A549 (cell line): Measurements from ENCODE around the gene ZFPL1. TPM values are rescaled to one million over a fixed set of nuclear protein-coding genes. Genes with fewer than 3 reads are reported as not detected.

Experiments used
- ATAC-seq, 2 experiments: fragments of 200-7000 bp in 1 of 2; fragments of >200 bp in 1 of 2; cut with Nextera tagmentation in 1 of 2; cut with Tn5 transposase in 1 of 2; 3 replicates each; pipeline versions ENCODE4 v1.8.0 to v1.9.1; 2018 to 2020; ENCODE audit warnings: mild to moderate bottlenecking in 1 of 2, moderate library complexity in 1 of 2
- CTCF ChIA-PET: fragments of 300-600 bp; sonication (Branson Sonifier 250); formaldehyde crosslinking; extraction: SDS; loops from one replicate; lab custom pipeline; 2021; ENCODE audit warnings: antibody characterized with exemption, inconsistent platforms; lab: Yijun Ruan, JAX
- POLR2A ChIA-PET: fragments of 350-600 bp; formaldehyde crosslinking; extraction: SDS; loops from one replicate; lab custom pipeline; 2021; ENCODE audit warnings: antibody characterized with exemption, inconsistent platforms; lab: Yijun Ruan, JAX
- DNase-seq, 2 experiments: peaks; one replicate each; pipeline versions ENCODE4 v3.0.0 to v3.0.0-alpha.2; 2011 to 2016; ENCODE audit warnings: low read depth in 1 of 2, low spot score in 1 of 2
- FAIRE-seq: peaks from 2 replicates; lab custom pipeline; 2011; peaks lifted over from hg19 to GRCh38; lab: Jason Lieb, UNC
- H3K27ac ChIP-seq, 2 experiments: fragments of >200 bp; sonication (Bioruptor Twin); formaldehyde crosslinking; 3 replicates each; pipeline ENCODE4 v1.5.1; 2016 to 2017
- H3K4me1 ChIP-seq: fragments of >200 bp; sonication (Bioruptor Twin); formaldehyde crosslinking; 3 replicates; pipeline ENCODE4 v1.6.1; 2016
- H3K4me2 ChIP-seq: fragments of >200 bp; sonication (Bioruptor Twin); formaldehyde crosslinking; 3 replicates; pipeline ENCODE4 v1.6.1; 2016
- H3K4me3 ChIP-seq: fragments of >200 bp; sonication (Bioruptor Twin); formaldehyde crosslinking; 3 replicates; pipeline ENCODE4 v1.5.1; 2016
- H3K9me3 ChIP-seq: fragments of >200 bp; sonication (Bioruptor Twin); formaldehyde crosslinking; 3 replicates; pipeline ENCODE4 v1.6.1; 2016
- BCL3 ChIP-seq: fragments of >200 bp; sonication (Bioruptor Twin); formaldehyde crosslinking; IDR thresholded peaks from 3 replicates; pipeline ENCODE4 v1.6.1; 2016
- BHLHE40 ChIP-seq: IDR thresholded peaks from 2 replicates; pipeline ENCODE4 v1.6.1; 2012; ENCODE audit warnings: low read depth, low read length, inconsistent platforms
- CBX2 ChIP-seq: fragments of 200-600 bp; sonication (generic); IDR thresholded peaks from 2 replicates; pipeline ENCODE4 v1.6.1; 2016; ENCODE audit warnings: low read depth, mild to moderate bottlenecking, borderline replicate concordance
- CHD4 ChIP-seq: fragments of 200-600 bp; sonication (generic); IDR thresholded peaks from 2 replicates; pipeline ENCODE4 v1.6.1; 2016; ENCODE audit warnings: antibody characterized with exemption, mild to moderate bottlenecking, borderline replicate concordance
- CTCF ChIP-seq: fragments of >200 bp; sonication (Bioruptor Twin); formaldehyde crosslinking; IDR thresholded peaks from 3 replicates; pipeline ENCODE4 v1.5.1; 2016
- E2F6 ChIP-seq: IDR thresholded peaks from 2 replicates; pipeline ENCODE4 v1.6.1; 2012; ENCODE audit warnings: low read depth, borderline replicate concordance
- EHMT2 ChIP-seq: fragments of 200-600 bp; sonication (generic); IDR thresholded peaks from 2 replicates; pipeline ENCODE4 v1.6.1; 2016; ENCODE audit warnings: antibody characterized with exemption, low read depth, mild to moderate bottlenecking, moderate library complexity
- EP300 ChIP-seq, 2 experiments: fragments of >200 bp; sonication (Bioruptor Twin); formaldehyde crosslinking; IDR thresholded peaks; 2 replicates in 1 of 2; 3 replicates in 1 of 2; pipeline ENCODE4 v1.6.1; 2016 to 2017
- HMGXB4 ChIP-seq: fragments of 250-450 bp; sonication (Bioruptor Pico); IDR thresholded peaks from 2 replicates; pipeline ENCODE4 v1.5.0; 2021; ENCODE audit warnings: mild to moderate bottlenecking, moderate library complexity, borderline replicate concordance
- HOXB5 ChIP-seq: fragments of 250-450 bp; sonication (Bioruptor Pico); IDR thresholded peaks from 2 replicates; pipeline ENCODE4 v1.5.0; 2020; ENCODE audit warnings: mild to moderate bottlenecking, moderate library complexity
- JUN ChIP-seq, 2 experiments: fragments of >200 bp; sonication (Bioruptor Twin); formaldehyde crosslinking; IDR thresholded peaks; 2 replicates in 1 of 2; 3 replicates in 1 of 2; pipeline ENCODE4 v1.6.1; 2016 to 2017
- KDM1A ChIP-seq: fragments of 200-600 bp; sonication (generic); IDR thresholded peaks from 2 replicates; pipeline ENCODE4 v1.6.1; 2016; ENCODE audit warnings: low read depth, mild to moderate bottlenecking
- KDM5A ChIP-seq: fragments of 200-600 bp; sonication (generic); IDR thresholded peaks from 2 replicates; pipeline ENCODE4 v1.6.1; 2016; ENCODE audit warnings: antibody characterized with exemption, mild to moderate bottlenecking
- NPAS2 ChIP-seq: fragments of 250-450 bp; sonication (Bioruptor Pico); IDR thresholded peaks from 2 replicates; pipeline ENCODE4 v1.8.0; 2022; ENCODE audit warnings: mild to moderate bottlenecking, moderate library complexity, borderline replicate concordance
- RFX5 ChIP-seq: fragments of 450-650 bp; IDR thresholded peaks from 2 replicates; pipeline ENCODE4 v1.7.1; 2014; ENCODE audit warnings: antibody characterized with exemption, mild to moderate bottlenecking, moderate library complexity
- ZFP36 ChIP-seq: fragments of 450-650 bp; IDR thresholded peaks from 2 replicates; pipeline ENCODE4 v1.6.1; 2014; ENCODE audit warnings: borderline replicate concordance; ENCODE audit not compliant: partially characterized antibody
- WGBS: methylation state at CpG from one replicate; pipeline ENCODE4 v1.1.6; 2017; ENCODE audit errors: missing lambda C conversion rate; 5-methylcytosine and 5-hydroxymethylcytosine counted together
- polyA plus RNA-seq, 4 experiments: library from polyadenylated mRNA; depleted of rRNA in 3 of 4; stranded (reverse); fragments of >200 nt; fragmentation: RNase III in 1 of 4; extraction: RNeasy Plus Mini Kit Qiagen cat#74134 plus additional on column Dnase treatment in 1 of 4; gene quantifications; 2 replicates in 3 of 4; 3 replicates in 1 of 4; pipeline ENCODE4 v1.2.3, GENCODE V29; 2011 to 2017

The ZFPL1 gene
- polyA plus RNA-seq, 2 of the 4 experiments (the other 2 are of a cell fraction): 30.1 to 31.7 TPM

- CTCF ChIA-PET: interaction anchor here (2.3 to 9.2 kb wide), 3 partner anchors 10 to 81 kb away, joined by 7 to 153 read pairs (median 8); partner anchors contain the start of genes ARL2 and TM7SF2
Measured at GRCh38 chr11:65095427-65095826, 11.4 kb downstream of the ZFPL1 start.

GRCh38 chr11:65095974-65096806 is 12.2 kb downstream of the ZFPL1 start, which contains the start of gene VPS51:
VPS51 (plus strand) TSS chr11:65096214; CDS start chr11:65096251, 37 bp downstream.
- WGBS: 3% methylated on average over 22 of the region's 52 CpGs
- H3K27ac ChIP-seq: peak within 1 kb of the TSS; percentile 95 to 96
- H3K9me3 ChIP-seq: no peaks in the 10 kb centered on the region
- peak; percentile 94 to 95 for DNase-seq
- peak within 1 kb of the TSS; percentile 95 for H3K4me3 ChIP-seq
- no peak for FAIRE-seq
- H3K4me2 ChIP-seq: peak within 1 kb of the TSS; percentile 98
- ChIA-PET POLR2A (interaction anchor here (0.6 to 3.0 kb wide), 4 partner anchors 15 to 252 kb away, joined by 3 to 8 read pairs (median 3); partner anchors contain the start of genes CDC42BPG and TM7SF2), CTCF (interaction anchor here (1.0 to 9.2 kb wide), 6 partner anchors 9 to 82 kb away, joined by 3 to 153 read pairs (median 6); partner anchors contain the start of genes ARL2 and TM7SF2)
- ATAC-seq: peak; percentile 96 to 99
- H3K4me1 ChIP-seq: peaks cover 8% of the 10 kb centered on the region; the same call in 1 of the 3 replicates
- TF ChIP-seq HMGXB4 (CRISPR knock-in tag) (peak; percentile 79), HOXB5 (CRISPR knock-in tag) (peak; percentile 71; the same call in 1 of the 2 replicates), NPAS2 (no peak), RFX5 (peak; percentile 51; the same call in 1 of the 2 replicates), KDM5A (peak; percentile 63), EHMT2 (no peak), E2F6 (peak; percentile 56; the same call in 1 of the 2 replicates)

More at GRCh38 chr11:65095427-65095826, 11.4 kb downstream of the ZFPL1 start:
- Histone ChIP-seq H3K4me3 (no peak overlapping the region), H3K9me3 (no peaks in the 10 kb centered on the region), H3K4me1 (peaks cover 8% of the 10 kb centered on the region; the same call in 1 of the 3 replicates), H3K4me2 (peak overlapping the region; percentile 98), H3K27ac (peak overlapping the region; percentile 95 to 96; a peak in 4 of 6 replicates)
- POLR2A ChIA-PET: interaction anchor here (1.1 to 3.0 kb wide), 2 partner anchors 16 to 251 kb away, joined by 3 to 8 read pairs; partner anchors contain the start of genes CDC42BPG and TM7SF2
- DNase-seq (no peak), FAIRE-seq (no peak), ATAC-seq (no peak)
- 85% methylated on average over 21 of the region's 22 CpGs for WGBS
- TF ChIP-seq KDM1A (no peak), HMGXB4 (CRISPR knock-in tag) (no peak), JUN (IDR thresholded peaks at IDR 0.05) (no peak), CTCF (no peak), ZFP36 (no peak), NPAS2 (no peak), EP300 (IDR thresholded peaks at IDR 0.05) (no peak), BHLHE40 (no peak), HOXB5 (CRISPR knock-in tag) (no peak), BCL3 (no peak), CHD4 (no peak), CBX2 (no peak)
